ENCODE results near the gene HS6ST2. TPM values are rescaled to one million over a fixed set of nuclear protein-coding genes. Genes with fewer than 3 reads are reported as not detected.
"Not testable (repeated sequence)": the region's sequence is repeated elsewhere in the genome, so short reads cannot be mapped to it uniquely, and the experiment has no call there.

Gene HS6ST2
- polyA plus RNA-seq, 5 donors = 10.9 to 22.8 (median 17.8) TPM

GRCh38 chrX:132945055-132945599, 13.3 kb downstream of the HS6ST2 start:
- DNase-seq = not testable (repeated sequence)

GRCh38 chrX:132940727-132941327, 17.6 kb downstream of the HS6ST2 start:
- DNase-seq = no peak

GRCh38 chrX:132933170-132933569, 25.3 kb downstream of the HS6ST2 start:
- no peak for DNase-seq

GRCh38 chrX:132924426-132924825, 34.0 kb downstream of the HS6ST2 start:
- no peak for DNase-seq

- no peak for DNase-seq
These were observed 39.9 kb downstream of the HS6ST2 start for GRCh38 chrX:132918523-132918922.

- no peak for DNase-seq
These were observed 42.1 kb downstream of the HS6ST2 start for GRCh38 chrX:132916349-132916748.

- no peak for DNase-seq
These were observed 48.8 kb downstream of the HS6ST2 start for GRCh38 chrX:132909643-132910042.

GRCh38 chrX:132908891-132909290, 49.5 kb downstream of the HS6ST2 start:
- DNase-seq = no peak

GRCh38 chrX:132900633-132901293, 57.7 kb downstream of the HS6ST2 start:
- DNase-seq = no peak

- no peak for DNase-seq
These were observed 70.9 kb downstream of the HS6ST2 start for GRCh38 chrX:132887569-132887968.

GRCh38 chrX:132883358-132883915, 75.0 kb downstream of the HS6ST2 start:
- no peak for DNase-seq

GRCh38 chrX:132880753-132881152, 77.7 kb downstream of the HS6ST2 start:
- not testable (repeated sequence) for DNase-seq

GRCh38 chrX:132877954-132878536, 80.4 kb downstream of the HS6ST2 start:
- DNase-seq = no peak

- peak; percentile 9 to 16 for DNase-seq
These were observed 81.7 kb downstream of the HS6ST2 start for GRCh38 chrX:132876523-132877338.

- DNase-seq = peak; percentile 12 to 16
These were observed 82.5 kb downstream of the HS6ST2 start for GRCh38 chrX:132875650-132876522.

- DNase-seq = no peak
These were observed 95.9 kb downstream of the HS6ST2 start for GRCh38 chrX:132862562-132862961.

GRCh38 chrX:132861076-132861475, 97.4 kb downstream of the HS6ST2 start:
- DNase-seq = no peak

GRCh38 chrX:132860200-132860599, 98.2 kb downstream of the HS6ST2 start:
- DNase-seq = no peak

- no peak for DNase-seq
These were observed 100.4 kb downstream of the HS6ST2 start for GRCh38 chrX:132858018-132858417.

- DNase-seq = no peak
These were observed 102.6 kb downstream of the HS6ST2 start for GRCh38 chrX:132855780-132856341.

Data from right lung (tissue), 5 donors.